Measurements from ENCODE around the gene PXK. TPM values are rescaled to one million over a fixed set of nuclear protein-coding genes. Genes with fewer than 3 reads are reported as not detected.
A peak's percentile ranks its signal among the peaks of the same experiment; 100 is the strongest.

PXK gene
- total and polyA plus RNA-seq, 2 experiments from 2014 or later, result 29.5 to 37.8 TPM

- Histone ChIP-seq H3K4me3 (no peak overlapping the region), H3K27me3 (no peaks in the 10 kb centered on the region), H3K27ac (no peak overlapping the region), H3K9me2 (replicated peaks; ENCODE audit: insufficient read depth) (no peaks in the 10 kb centered on the region), H3K4me1 (ENCODE audit: insufficient read depth) (no peaks in the 10 kb centered on the region), H3K9me3 (ENCODE audit: low read depth) (no peaks in the 10 kb centered on the region), H3K36me3 (replicated peaks; ENCODE audit: insufficient read depth, low read depth) (no peaks in the 10 kb centered on the region), H4K20me1 (ENCODE audit: insufficient read depth, poor library complexity, severe bottlenecking) (no peaks in the 10 kb centered on the region), H2AFZ (no peak overlapping the region), H3K4me2 (no peak overlapping the region), H3K79me2 (no peaks in the 10 kb centered on the region)
- DNase-seq (ENCODE audit: low spot score), result no peak
- TF ChIP-seq EZH2phosphoT487 (IDR thresholded peaks at IDR 0.05; ENCODE audit: low read depth, severe bottlenecking, unreplicated experiment) (no peak), EZH2 (IDR thresholded peaks at IDR 0.05; ENCODE audit: borderline replicate concordance) (no peak), CTCF (IDR thresholded peaks at IDR 0.05; ENCODE audit: poor library complexity) (no peak)
- WGBS (ENCODE audit: low lambda C conversion rate, missing lambda C conversion rate), result 89% methylated on average over 3 of the region's 3 CpGs
Measured at GRCh38 chr3:58409663-58410062, 77.0 kb downstream of the PXK start.

- no peak for DNase-seq (ENCODE audit: low spot score)
- H2AFZ ChIP-seq, result no peak overlapping the region
- no peaks in the 10 kb centered on the region for H3K79me2 ChIP-seq
- no peaks in the 10 kb centered on the region for H3K9me2 ChIP-seq (replicated peaks; ENCODE audit: insufficient read depth)
- H3K4me2 ChIP-seq, result no peak overlapping the region
- H3K4me3 ChIP-seq, result no peak overlapping the region
- H3K27ac ChIP-seq, result no peak overlapping the region
- no peaks in the 10 kb centered on the region for H3K9me3 ChIP-seq (ENCODE audit: low read depth)
- whole genome bisulfite sequencing (ENCODE audit: low lambda C conversion rate, missing lambda C conversion rate), result 94% methylated on average over 3 of the region's 3 CpGs
- no peaks in the 10 kb centered on the region for H4K20me1 ChIP-seq (ENCODE audit: insufficient read depth, poor library complexity, severe bottlenecking)
- peaks cover 4% of the 10 kb centered on the region for H3K4me1 ChIP-seq (ENCODE audit: insufficient read depth)
- no peak for TF ChIP-seq EZH2phosphoT487 (IDR thresholded peaks at IDR 0.05; ENCODE audit: low read depth, severe bottlenecking, unreplicated experiment)
- no peaks in the 10 kb centered on the region for H3K27me3 ChIP-seq
- no peaks in the 10 kb centered on the region for H3K36me3 ChIP-seq (replicated peaks; ENCODE audit: insufficient read depth, low read depth)
Measured at GRCh38 chr3:58411036-58411435, 78.3 kb downstream of the PXK start.

GRCh38 chr3:58411851-58412830, 79.4 kb downstream of the PXK start:
- H3K9me2 ChIP-seq (replicated peaks; ENCODE audit: insufficient read depth), result no peaks in the 10 kb centered on the region
- H3K4me2 ChIP-seq, result no peak overlapping the region
- no peak for TF ChIP-seq EZH2phosphoT487 (IDR thresholded peaks at IDR 0.05; ENCODE audit: low read depth, severe bottlenecking, unreplicated experiment)
- no peak for TF ChIP-seq EZH2 (IDR thresholded peaks at IDR 0.05; ENCODE audit: borderline replicate concordance)
- no peak for TF ChIP-seq CTCF (IDR thresholded peaks at IDR 0.05; ENCODE audit: poor library complexity)
- H2AFZ ChIP-seq, result no peak overlapping the region
- no peak for DNase-seq (ENCODE audit: low spot score)
- H3K79me2 ChIP-seq, result no peaks in the 10 kb centered on the region
- H3K27me3 ChIP-seq, result no peaks in the 10 kb centered on the region
- H3K27ac ChIP-seq, result no peak overlapping the region
- no peak overlapping the region for H3K4me3 ChIP-seq
- H3K36me3 ChIP-seq (replicated peaks; ENCODE audit: insufficient read depth, low read depth), result no peaks in the 10 kb centered on the region
- peaks cover 14% of the 10 kb centered on the region for H3K4me1 ChIP-seq (ENCODE audit: insufficient read depth)
- H4K20me1 ChIP-seq (ENCODE audit: insufficient read depth, poor library complexity, severe bottlenecking), result no peaks in the 10 kb centered on the region
- WGBS (ENCODE audit: low lambda C conversion rate, missing lambda C conversion rate), result 81% methylated on average over 8 of the region's 8 CpGs
- H3K9me3 ChIP-seq (ENCODE audit: low read depth), result no peaks in the 10 kb centered on the region

- DNase-seq (ENCODE audit: low spot score), result peak; percentile 62
- H3K4me3 ChIP-seq, result no peak overlapping the region
- no peak overlapping the region for H3K27ac ChIP-seq
- peaks cover 18% of the 10 kb centered on the region for H3K4me1 ChIP-seq (ENCODE audit: insufficient read depth)
- H3K9me2 ChIP-seq (replicated peaks; ENCODE audit: insufficient read depth), result no peaks in the 10 kb centered on the region
- H3K9me3 ChIP-seq (ENCODE audit: low read depth), result no peaks in the 10 kb centered on the region
- no peaks in the 10 kb centered on the region for H3K79me2 ChIP-seq
- no peaks in the 10 kb centered on the region for H3K36me3 ChIP-seq (replicated peaks; ENCODE audit: insufficient read depth, low read depth)
- H4K20me1 ChIP-seq (ENCODE audit: insufficient read depth, poor library complexity, severe bottlenecking), result no peaks in the 10 kb centered on the region
- H2AFZ ChIP-seq, result no peak overlapping the region
- TF ChIP-seq EZH2phosphoT487 (IDR thresholded peaks at IDR 0.05; ENCODE audit: low read depth, severe bottlenecking, unreplicated experiment), result no peak
- peak; percentile 74 for TF ChIP-seq CTCF (IDR thresholded peaks at IDR 0.05; ENCODE audit: poor library complexity)
- H3K4me2 ChIP-seq, result no peak overlapping the region
- no peaks in the 10 kb centered on the region for H3K27me3 ChIP-seq
Measured at GRCh38 chr3:58414538-58415197, 82.0 kb downstream of the PXK start.

Data from hepatocyte (in vitro differentiated cells).